GM19395 (cell line): ENCODE measurements around the gene SMARCA4.

ENCODE experiments used
- ATAC-seq: cut with Tn5 transposase; IDR thresholded peaks from one replicate; pipeline ENCODE4 v1.9.1; 2021; ENCODE audit warnings: mild to moderate bottlenecking, moderate library complexity; ENCODE audit not compliant: unreplicated experiment

The SMARCA4 gene

GRCh38 chr19:11028146-11028545 is 67.3 kb downstream of the SMARCA4 start:
- no peak for ATAC-seq

- no peak for ATAC-seq
Measured at GRCh38 chr19:11031421-11032070, 70.7 kb downstream of the SMARCA4 start.

- no peak for ATAC-seq
Measured at GRCh38 chr19:11033251-11033650, 72.4 kb downstream of the SMARCA4 start.

- ATAC-seq, result no peak
Measured at GRCh38 chr19:11033763-11034162, 72.9 kb downstream of the SMARCA4 start.

GRCh38 chr19:11034449-11035213 is 73.8 kb downstream of the SMARCA4 start:
- no peak for ATAC-seq

- ATAC-seq, result no peak
Measured at GRCh38 chr19:11035441-11036377, 74.9 kb downstream of the SMARCA4 start.

GRCh38 chr19:11038511-11038910 is 77.7 kb downstream of the SMARCA4 start:
- ATAC-seq, result no peak

- ATAC-seq, result no peak
Measured at GRCh38 chr19:11041194-11041593, 80.4 kb downstream of the SMARCA4 start.

- no peak for ATAC-seq
Measured at GRCh38 chr19:11041966-11042627, 81.3 kb downstream of the SMARCA4 start.

GRCh38 chr19:11044431-11044830 is 83.6 kb downstream of the SMARCA4 start:
- ATAC-seq, result no peak

GRCh38 chr19:11045536-11045935 is 84.7 kb downstream of the SMARCA4 start:
- no peak for ATAC-seq

GRCh38 chr19:11046605-11047354 is 86.0 kb downstream of the SMARCA4 start:
- no peak for ATAC-seq

- ATAC-seq, result no peak
Measured at GRCh38 chr19:11047866-11048265, 87.0 kb downstream of the SMARCA4 start.

GRCh38 chr19:11050323-11051114 is 89.7 kb downstream of the SMARCA4 start:
- ATAC-seq, result no peak

GRCh38 chr19:11053817-11054195 is 93.0 kb downstream of the SMARCA4 start:
- ATAC-seq, result no peak

- no peak for ATAC-seq
Measured at GRCh38 chr19:11054200-11054599, 93.4 kb downstream of the SMARCA4 start.

GRCh38 chr19:11054628-11055027 is 93.8 kb downstream of the SMARCA4 start:
- no peak for ATAC-seq

GRCh38 chr19:11058246-11059030 is 97.6 kb downstream of the SMARCA4 start:
- no peak for ATAC-seq
